Kidney epithelial cell (primary cell): ENCODE results near the gene ZNF862. TPM values are rescaled to one million over a fixed set of nuclear protein-coding genes. Genes with fewer than 3 reads are reported as not detected.

Experiments used
- DNase-seq: peaks from one replicate; pipeline ENCODE4 v3.0.0-alpha.2; 2010; ENCODE audit warnings: low read depth
- H3K27me3 ChIP-seq: 2 replicates; pipeline ENCODE4 v1.6.0; 2011; ENCODE audit warnings: low read length; ENCODE audit not compliant: control insufficient read depth, insufficient read depth
- H3K36me3 ChIP-seq: 2 replicates; pipeline ENCODE4 v1.5.1; 2011; ENCODE audit warnings: low read length; ENCODE audit not compliant: control insufficient read depth, insufficient read depth
- H3K4me3 ChIP-seq: 2 replicates; pipeline ENCODE4 v1.5.1; 2011; ENCODE audit warnings: low read depth, mild to moderate bottlenecking, control low read depth, low read length
- CTCF ChIP-seq: IDR thresholded peaks from 2 replicates; pipeline ENCODE4 v1.5.1; 2011; ENCODE audit warnings: mild to moderate bottlenecking, moderate library complexity, low read length, control low read depth, inconsistent platforms; ENCODE audit not compliant: insufficient read depth, poor library complexity, severe bottlenecking
- total RNA-seq: library from RNA; depleted of rRNA; stranded (reverse); fragments of >200 nt; gene quantifications from 2 replicates; pipeline ENCODE4 v1.2.3, GENCODE V29; 2015

ZNF862 gene
- total RNA-seq, 1 donor from 2014 or later, result 7.2 TPM

GRCh38 chr7:149811831-149812490, 26.2 kb upstream of the ZNF862 start:
- no peak for DNase-seq
- Histone ChIP-seq H3K4me3 (no peak overlapping the region), H3K27me3 (peaks cover 16% of the 10 kb centered on the region), H3K36me3 (no peaks in the 10 kb centered on the region)
- TF ChIP-seq CTCF, result no peak

GRCh38 chr7:149813254-149814035, 24.7 kb upstream of the ZNF862 start:
- DNase-seq, result no peak
- H3K27me3 ChIP-seq, result peaks cover 16% of the 10 kb centered on the region
- H3K4me3 ChIP-seq, result no peak overlapping the region
- TF ChIP-seq CTCF, result no peak
- no peaks in the 10 kb centered on the region for H3K36me3 ChIP-seq

GRCh38 chr7:149814494-149814893, 23.7 kb upstream of the ZNF862 start:
- TF ChIP-seq CTCF, result no peak
- no peak for DNase-seq
- peaks cover 16% of the 10 kb centered on the region for H3K27me3 ChIP-seq
- no peak overlapping the region for H3K4me3 ChIP-seq
- H3K36me3 ChIP-seq, result no peaks in the 10 kb centered on the region

- no peak for TF ChIP-seq CTCF
- DNase-seq, result no peak
- H3K27me3 ChIP-seq, result peaks cover 16% of the 10 kb centered on the region
- no peaks in the 10 kb centered on the region for H3K36me3 ChIP-seq
- no peak overlapping the region for H3K4me3 ChIP-seq
These were observed 23.1 kb upstream of the ZNF862 start for GRCh38 chr7:149815121-149815520.

- H3K36me3 ChIP-seq, result no peaks in the 10 kb centered on the region
- H3K27me3 ChIP-seq, result peaks cover 17% of the 10 kb centered on the region
- TF ChIP-seq CTCF, result no peak
- no peak overlapping the region for H3K4me3 ChIP-seq
- DNase-seq, result no peak
These were observed 22.4 kb upstream of the ZNF862 start for GRCh38 chr7:149815661-149816266.
